ENCODE measurements around the gene CYLD.

The CYLD gene

DNA sequence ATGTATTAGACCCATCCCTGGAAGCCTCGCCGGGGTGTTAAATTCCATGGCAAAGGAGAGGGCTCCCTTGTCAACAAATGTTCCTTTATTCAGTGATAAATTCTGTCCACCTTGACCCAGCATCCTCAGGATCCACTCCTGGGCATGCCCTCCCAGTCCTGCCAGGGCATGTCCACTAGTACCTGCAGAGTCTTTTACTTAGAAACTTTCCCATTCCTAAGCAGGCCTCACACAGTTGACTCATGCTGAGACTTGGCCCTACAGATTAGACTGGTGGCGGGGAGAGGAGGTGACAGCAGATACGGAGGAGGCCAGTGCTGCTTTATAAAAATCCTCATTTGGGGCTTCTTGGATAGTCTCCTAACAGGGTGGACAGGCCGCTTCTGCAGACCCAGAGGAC is 88.8 kb downstream of the CYLD start:
- WGBS (ENCODE audit: extremely low coverage, insufficient coverage, low lambda C conversion rate) = no CpG with 5 or more reads among the region's 5 CpGs
- H3K4me2 ChIP-seq (ENCODE audit: low read length) = no peak overlapping the region

DNA sequence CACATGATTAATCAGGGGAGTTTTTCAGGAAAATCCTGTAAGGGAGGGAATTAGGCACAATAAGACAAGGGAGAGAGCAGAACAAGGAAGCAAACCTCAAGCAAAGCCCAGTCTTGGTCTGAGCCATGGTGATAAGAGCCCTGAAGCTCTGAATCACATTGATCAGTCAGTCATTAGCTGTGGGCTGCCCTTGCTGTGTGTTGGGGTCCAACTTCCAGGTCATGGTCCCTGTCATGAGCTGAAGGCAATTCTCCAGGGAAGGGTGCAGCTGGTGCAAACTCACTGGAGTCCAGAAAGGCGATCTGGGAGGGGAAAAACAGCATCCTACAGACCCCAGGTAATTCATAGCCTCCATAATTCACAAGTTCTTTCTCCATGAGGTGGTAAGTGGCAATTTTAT is 89.9 kb downstream of the CYLD start:
- Histone ChIP-seq H4K8ac (ENCODE audit: low read depth, low read length) (no peak overlapping the region), H4K5ac (ENCODE audit: low read length) (no peak overlapping the region), H3K27ac (ENCODE audit: low read depth, low read length) (no peak overlapping the region), H3K4me2 (ENCODE audit: low read length) (no peak overlapping the region), H3K27me3 (ENCODE audit: insufficient read depth, low read length, poor library complexity) (no peaks in the 10 kb centered on the region), H3K4ac (ENCODE audit: low read depth, low read length) (no peak overlapping the region), H3K23ac (ENCODE audit: low read length) (no peak overlapping the region), H3K4me3 (ENCODE audit: low read length) (no peak overlapping the region), H3K79me1 (ENCODE audit: low read length) (no peaks in the 10 kb centered on the region), H3K36me3 (ENCODE audit: control insufficient read depth, insufficient read depth, low read length) (no peaks in the 10 kb centered on the region), H2AK5ac (ENCODE audit: low read length) (no peak overlapping the region), H3K79me2 (ENCODE audit: control insufficient read depth, insufficient read depth, low read length) (no peaks in the 10 kb centered on the region), H3K18ac (ENCODE audit: low read length) (no peak overlapping the region), H3K9ac (ENCODE audit: low read length) (no peak overlapping the region), H2BK120ac (ENCODE audit: low read depth, low read length) (no peak overlapping the region), H2BK5ac (ENCODE audit: low read length) (no peak overlapping the region), H3K4me1 (ENCODE audit: control insufficient read depth, low read depth, low read length) (no peaks in the 10 kb centered on the region), H2BK15ac (replicated peaks; ENCODE audit: low read depth) (no peak overlapping the region), H3K56ac (ENCODE audit: low read length) (no peak overlapping the region)
- DNase-seq = no peak
- no CpG with 5 or more reads among the region's 1 CpG for WGBS (ENCODE audit: extremely low coverage, insufficient coverage, low lambda C conversion rate)

More for the DNA sequence above, 88.8 kb downstream of the CYLD start:
- Histone ChIP-seq H3K9ac (ENCODE audit: low read length) (no peak overlapping the region), H2BK120ac (ENCODE audit: low read depth, low read length) (no peak overlapping the region), H4K8ac (ENCODE audit: low read depth, low read length) (no peak overlapping the region), H3K79me1 (ENCODE audit: low read length) (no peaks in the 10 kb centered on the region), H2BK15ac (replicated peaks; ENCODE audit: low read depth) (no peak overlapping the region), H3K4me1 (ENCODE audit: control insufficient read depth, low read depth, low read length) (no peaks in the 10 kb centered on the region), H3K56ac (ENCODE audit: low read length) (no peak overlapping the region), H3K79me2 (ENCODE audit: control insufficient read depth, insufficient read depth, low read length) (no peaks in the 10 kb centered on the region), H3K36me3 (ENCODE audit: control insufficient read depth, insufficient read depth, low read length) (no peaks in the 10 kb centered on the region), H2BK5ac (ENCODE audit: low read length) (no peak overlapping the region), H3K18ac (ENCODE audit: low read length) (no peak overlapping the region), H3K4me3 (ENCODE audit: low read length) (no peak overlapping the region), H3K4ac (ENCODE audit: low read depth, low read length) (no peak overlapping the region), H3K27me3 (ENCODE audit: insufficient read depth, low read length, poor library complexity) (no peaks in the 10 kb centered on the region), H3K23ac (ENCODE audit: low read length) (no peak overlapping the region), H3K27ac (ENCODE audit: low read depth, low read length) (no peak overlapping the region), H2AK5ac (ENCODE audit: low read length) (no peak overlapping the region), H4K5ac (ENCODE audit: low read length) (no peak overlapping the region)
- DNase-seq = no peak

DNA sequence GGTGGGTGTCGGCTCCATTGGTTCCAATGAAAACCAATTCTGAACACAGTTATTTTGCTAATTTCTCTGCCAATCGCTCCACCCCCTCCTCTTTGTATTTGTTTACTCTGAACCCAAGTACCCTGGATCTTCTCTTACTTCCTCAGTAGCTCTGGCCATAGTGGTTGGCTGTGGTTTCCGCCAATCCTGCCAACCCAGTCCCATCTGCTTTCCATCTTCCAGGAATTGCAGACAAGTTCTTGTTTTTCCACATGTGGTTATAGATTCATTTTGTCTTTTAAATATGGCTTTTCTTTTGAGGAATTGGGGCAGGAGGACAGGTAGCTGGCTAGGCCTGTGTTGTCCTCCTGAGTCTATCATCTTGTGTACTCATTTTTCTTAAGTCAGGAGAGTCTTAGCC is 92.0 kb downstream of the CYLD start:
- Histone ChIP-seq H3K79me2 (ENCODE audit: control insufficient read depth, insufficient read depth, low read length) (no peaks in the 10 kb centered on the region), H3K4me2 (ENCODE audit: low read length) (no peak overlapping the region), H3K27me3 (ENCODE audit: insufficient read depth, low read length, poor library complexity) (no peaks in the 10 kb centered on the region), H2BK15ac (replicated peaks; ENCODE audit: low read depth) (no peak overlapping the region), H3K4ac (ENCODE audit: low read depth, low read length) (no peak overlapping the region), H2BK5ac (ENCODE audit: low read length) (no peak overlapping the region), H3K23ac (ENCODE audit: low read length) (no peak overlapping the region), H3K18ac (ENCODE audit: low read length) (no peak overlapping the region), H3K4me1 (ENCODE audit: control insufficient read depth, low read depth, low read length) (no peaks in the 10 kb centered on the region), H4K5ac (ENCODE audit: low read length) (no peak overlapping the region), H2BK120ac (ENCODE audit: low read depth, low read length) (no peak overlapping the region), H2AK5ac (ENCODE audit: low read length) (no peak overlapping the region), H3K4me3 (ENCODE audit: low read length) (no peak overlapping the region), H3K36me3 (ENCODE audit: control insufficient read depth, insufficient read depth, low read length) (no peaks in the 10 kb centered on the region), H4K8ac (ENCODE audit: low read depth, low read length) (no peak overlapping the region), H3K79me1 (ENCODE audit: low read length) (no peaks in the 10 kb centered on the region), H3K56ac (ENCODE audit: low read length) (no peak overlapping the region), H3K9ac (ENCODE audit: low read length) (no peak overlapping the region), H3K27ac (ENCODE audit: low read depth, low read length) (no peak overlapping the region)
- no peak for DNase-seq
- WGBS (ENCODE audit: extremely low coverage, insufficient coverage, low lambda C conversion rate) = no CpG with 5 or more reads among the region's 3 CpGs

DNA sequence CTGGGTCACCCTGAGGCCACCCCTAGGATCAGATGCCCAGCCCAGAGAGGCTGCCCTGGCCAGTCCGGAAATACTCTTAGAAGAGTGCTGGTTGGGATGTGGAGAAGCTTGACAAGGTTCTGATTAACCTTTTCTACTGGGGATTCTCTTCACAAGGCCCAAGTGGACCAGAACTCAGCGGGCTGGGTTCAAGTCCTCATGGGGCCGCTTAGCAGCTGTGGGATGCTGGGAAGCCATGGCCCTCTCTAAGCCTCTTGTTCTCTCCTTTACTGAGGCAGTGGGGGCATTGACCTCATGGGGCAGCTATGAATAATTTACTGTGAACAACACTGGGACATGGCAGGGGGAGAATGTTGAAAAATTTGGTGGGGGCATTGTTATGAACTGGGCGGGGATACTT is 92.8 kb downstream of the CYLD start:
- H3K4me3 ChIP-seq (ENCODE audit: low read length) = no peak overlapping the region
- H2AK5ac ChIP-seq (ENCODE audit: low read length) = no peak overlapping the region
- DNase-seq = no peak
- H3K4me2 ChIP-seq (ENCODE audit: low read length) = no peak overlapping the region
- H3K27ac ChIP-seq (ENCODE audit: low read depth, low read length) = no peak overlapping the region
- no CpG with 5 or more reads among the region's 4 CpGs for WGBS (ENCODE audit: extremely low coverage, insufficient coverage, low lambda C conversion rate)
- H4K5ac ChIP-seq (ENCODE audit: low read length) = no peak overlapping the region
- no peak overlapping the region for H3K18ac ChIP-seq (ENCODE audit: low read length)
- H3K79me1 ChIP-seq (ENCODE audit: low read length) = no peaks in the 10 kb centered on the region
- no peak overlapping the region for H3K4ac ChIP-seq (ENCODE audit: low read depth, low read length)
- H4K8ac ChIP-seq (ENCODE audit: low read depth, low read length) = no peak overlapping the region
- H3K9ac ChIP-seq (ENCODE audit: low read length) = no peak overlapping the region
- no peaks in the 10 kb centered on the region for H3K27me3 ChIP-seq (ENCODE audit: insufficient read depth, low read length, poor library complexity)
- H2BK15ac ChIP-seq (replicated peaks; ENCODE audit: low read depth) = no peak overlapping the region
- no peaks in the 10 kb centered on the region for H3K79me2 ChIP-seq (ENCODE audit: control insufficient read depth, insufficient read depth, low read length)
- H2BK5ac ChIP-seq (ENCODE audit: low read length) = no peak overlapping the region
- no peak overlapping the region for H3K56ac ChIP-seq (ENCODE audit: low read length)
- H2BK120ac ChIP-seq (ENCODE audit: low read depth, low read length) = no peak overlapping the region
- H3K23ac ChIP-seq (ENCODE audit: low read length) = no peak overlapping the region
- H3K4me1 ChIP-seq (ENCODE audit: control insufficient read depth, low read depth, low read length) = no peaks in the 10 kb centered on the region
- no peaks in the 10 kb centered on the region for H3K36me3 ChIP-seq (ENCODE audit: control insufficient read depth, insufficient read depth, low read length)

DNA sequence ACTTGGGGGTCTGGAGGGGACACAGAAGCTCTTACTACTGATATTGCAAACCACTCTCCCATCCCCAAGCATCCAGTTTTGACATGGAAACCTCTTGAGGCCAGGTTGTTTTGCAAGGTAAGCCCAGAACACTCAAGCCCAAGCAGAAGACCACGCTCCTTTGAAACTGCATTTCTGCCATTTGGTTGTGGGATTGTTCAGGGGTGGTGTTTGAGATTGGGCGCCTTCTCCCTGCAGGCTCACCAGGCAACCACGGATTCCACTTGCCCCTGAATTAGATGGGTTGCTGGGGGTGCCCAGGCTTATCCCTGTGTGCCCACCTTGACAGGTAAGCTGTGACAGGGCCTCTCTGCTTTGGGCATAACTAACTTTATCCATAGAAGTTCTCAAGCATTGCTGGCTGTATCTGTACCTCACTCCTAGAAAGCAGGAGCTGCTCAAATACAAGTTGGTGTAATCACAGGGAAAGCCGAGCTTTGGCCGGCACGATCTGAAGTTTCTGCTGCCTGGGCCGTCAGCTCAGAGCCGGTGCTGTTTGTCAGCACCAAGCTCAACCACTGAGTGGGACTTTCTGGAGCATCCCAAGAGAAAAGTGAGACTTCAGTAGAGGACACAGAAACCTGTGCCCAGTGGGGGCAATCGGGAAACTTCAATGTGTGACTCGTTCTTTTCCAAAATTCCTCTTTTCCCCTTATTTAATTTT is 93.6 kb downstream of the CYLD start:
- no CpG with 5 or more reads among the region's 10 CpGs for WGBS (ENCODE audit: extremely low coverage, insufficient coverage, low lambda C conversion rate)

DNA sequence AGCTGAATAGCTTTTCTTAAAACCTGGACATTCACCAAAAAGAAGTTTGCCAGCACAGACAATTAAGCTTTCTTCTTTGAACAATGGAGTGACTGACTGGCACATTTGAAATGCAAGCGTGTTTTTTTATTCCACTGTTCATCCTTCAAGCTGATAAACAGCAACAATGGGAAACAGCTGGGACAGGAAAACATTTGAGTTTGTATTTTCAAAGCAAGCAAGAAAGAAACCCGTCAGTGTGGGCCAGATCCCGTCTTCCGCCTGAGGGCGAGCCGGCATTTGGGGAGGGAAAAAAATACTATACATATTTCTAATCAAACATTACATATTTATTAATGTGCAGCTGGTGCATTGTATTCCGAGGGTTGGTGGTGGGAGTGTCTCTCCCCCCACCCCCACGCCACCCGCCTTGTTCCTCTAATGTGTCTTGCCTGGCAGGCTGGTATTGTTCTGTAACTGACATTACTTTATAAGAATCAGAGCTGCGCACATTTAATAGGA is 94.3 kb downstream of the CYLD start:
- no peak overlapping the region for H2BK5ac ChIP-seq (ENCODE audit: low read length)
- H4K8ac ChIP-seq (ENCODE audit: low read depth, low read length) = no peak overlapping the region
- H3K4ac ChIP-seq (ENCODE audit: low read depth, low read length) = no peak overlapping the region
- no peak overlapping the region for H2BK120ac ChIP-seq (ENCODE audit: low read depth, low read length)
- no peak overlapping the region for H2BK15ac ChIP-seq (replicated peaks; ENCODE audit: low read depth)
- H3K27ac ChIP-seq (ENCODE audit: low read depth, low read length) = no peak overlapping the region
- no peak overlapping the region for H2AK5ac ChIP-seq (ENCODE audit: low read length)
- no CpG with 5 or more reads among the region's 10 CpGs for WGBS (ENCODE audit: extremely low coverage, insufficient coverage, low lambda C conversion rate)
- no peaks in the 10 kb centered on the region for H3K27me3 ChIP-seq (ENCODE audit: insufficient read depth, low read length, poor library complexity)
- H3K9ac ChIP-seq (ENCODE audit: low read length) = no peak overlapping the region
- no peak for DNase-seq
- H4K5ac ChIP-seq (ENCODE audit: low read length) = no peak overlapping the region
- no peak overlapping the region for H3K23ac ChIP-seq (ENCODE audit: low read length)
- H3K36me3 ChIP-seq (ENCODE audit: control insufficient read depth, insufficient read depth, low read length) = no peaks in the 10 kb centered on the region
- H3K56ac ChIP-seq (ENCODE audit: low read length) = no peak overlapping the region
- H3K4me3 ChIP-seq (ENCODE audit: low read length) = no peak overlapping the region
- no peaks in the 10 kb centered on the region for H3K79me2 ChIP-seq (ENCODE audit: control insufficient read depth, insufficient read depth, low read length)
- no peak overlapping the region for H3K4me2 ChIP-seq (ENCODE audit: low read length)
- no peaks in the 10 kb centered on the region for H3K79me1 ChIP-seq (ENCODE audit: low read length)
- H3K18ac ChIP-seq (ENCODE audit: low read length) = no peak overlapping the region
- H3K4me1 ChIP-seq (ENCODE audit: control insufficient read depth, low read depth, low read length) = peaks cover 2% of the 10 kb centered on the region

More for the DNA sequence above, 93.6 kb downstream of the CYLD start:
- Histone ChIP-seq H3K9ac (ENCODE audit: low read length) (no peak overlapping the region), H4K8ac (ENCODE audit: low read depth, low read length) (no peak overlapping the region), H3K27me3 (ENCODE audit: insufficient read depth, low read length, poor library complexity) (no peaks in the 10 kb centered on the region), H2BK15ac (replicated peaks; ENCODE audit: low read depth) (no peak overlapping the region), H3K79me2 (ENCODE audit: control insufficient read depth, insufficient read depth, low read length) (no peaks in the 10 kb centered on the region), H3K79me1 (ENCODE audit: low read length) (no peaks in the 10 kb centered on the region), H2AK5ac (ENCODE audit: low read length) (no peak overlapping the region), H3K4me3 (ENCODE audit: low read length) (no peak overlapping the region), H3K18ac (ENCODE audit: low read length) (no peak overlapping the region), H3K23ac (ENCODE audit: low read length) (no peak overlapping the region), H2BK120ac (ENCODE audit: low read depth, low read length) (no peak overlapping the region), H3K4ac (ENCODE audit: low read depth, low read length) (no peak overlapping the region), H4K5ac (ENCODE audit: low read length) (no peak overlapping the region), H3K36me3 (ENCODE audit: control insufficient read depth, insufficient read depth, low read length) (no peaks in the 10 kb centered on the region), H3K27ac (ENCODE audit: low read depth, low read length) (no peak overlapping the region), H3K56ac (ENCODE audit: low read length) (no peak overlapping the region), H3K4me1 (ENCODE audit: control insufficient read depth, low read depth, low read length) (no peaks in the 10 kb centered on the region), H2BK5ac (ENCODE audit: low read length) (no peak overlapping the region), H3K4me2 (ENCODE audit: low read length) (no peak overlapping the region)
- no peak for DNase-seq

Data from mesendoderm (in vitro differentiated cells).